NCI-H446 treated with DMSO at 0.1 percent for 48 hours (cell line): ENCODE data around the gene BARX2.

ENCODE experiments used
- DNase-seq: peaks from one replicate; lab custom pipeline; 2025; lab: John Stamatoyannopoulos, UW

Gene BARX2

GRCh38 chr11:129402206-129403171 lies 26.8 kb downstream of the BARX2 start:
- no peak for DNase-seq

DNA sequence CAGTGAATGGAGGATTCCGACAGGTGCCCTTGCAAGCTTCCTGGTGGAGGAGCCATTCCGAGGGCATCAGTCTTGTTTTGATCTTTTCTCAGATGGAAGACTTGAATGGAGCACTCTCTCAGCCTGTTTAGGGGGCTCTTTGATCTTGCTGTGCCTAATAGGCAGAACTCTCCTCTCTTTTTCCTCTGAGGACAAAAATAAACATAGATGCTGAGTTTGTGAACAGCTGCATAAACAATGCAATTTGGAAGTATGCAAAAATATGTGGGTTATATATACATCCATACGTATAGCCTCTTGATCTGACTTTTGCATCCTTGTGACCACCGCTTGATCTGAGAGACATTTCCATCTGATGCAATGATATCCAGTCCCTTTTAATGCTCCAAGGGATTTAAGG lies 29.1 kb downstream of the BARX2 start:
- no peak for DNase-seq

GRCh38 chr11:129408865-129409444 lies 33.3 kb downstream of the BARX2 start:
- DNase-seq, result no peak

DNA sequence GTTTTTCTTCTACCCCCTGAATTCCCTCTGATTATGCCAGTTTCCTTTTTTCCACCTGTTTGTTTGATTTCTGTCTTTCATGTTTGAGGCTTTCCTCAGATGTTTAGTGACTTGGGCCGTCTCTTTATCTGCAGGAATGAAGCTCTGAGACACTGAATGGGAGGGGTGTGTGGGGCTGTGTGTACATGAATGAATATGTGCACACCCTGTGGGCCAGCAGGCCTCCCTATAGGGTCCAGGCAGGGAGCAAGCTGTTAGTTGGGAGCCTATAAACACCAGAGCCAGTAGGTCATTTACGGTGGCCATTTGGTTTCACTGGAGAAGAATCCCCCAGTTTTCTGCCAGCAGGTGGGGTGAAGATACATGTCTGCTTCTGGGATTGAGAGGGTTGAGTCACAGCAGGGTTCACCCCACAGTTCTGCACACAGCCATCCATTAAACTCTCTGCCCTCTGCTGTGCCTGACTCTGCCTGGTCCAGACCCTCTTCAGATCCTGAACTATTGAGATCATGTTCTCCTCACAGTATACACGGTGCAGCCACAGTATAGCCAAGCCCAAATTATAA lies 34.8 kb downstream of the BARX2 start:
- no peak for DNase-seq

- DNase-seq, result no peak
Measured at GRCh38 chr11:129412494-129412893, 36.8 kb downstream of the BARX2 start.

- no peak for DNase-seq
Measured at GRCh38 chr11:129414144-129414872, 38.7 kb downstream of the BARX2 start.

- DNase-seq, result no peak
Measured at GRCh38 chr11:129416080-129416820, 40.6 kb downstream of the BARX2 start.

DNA sequence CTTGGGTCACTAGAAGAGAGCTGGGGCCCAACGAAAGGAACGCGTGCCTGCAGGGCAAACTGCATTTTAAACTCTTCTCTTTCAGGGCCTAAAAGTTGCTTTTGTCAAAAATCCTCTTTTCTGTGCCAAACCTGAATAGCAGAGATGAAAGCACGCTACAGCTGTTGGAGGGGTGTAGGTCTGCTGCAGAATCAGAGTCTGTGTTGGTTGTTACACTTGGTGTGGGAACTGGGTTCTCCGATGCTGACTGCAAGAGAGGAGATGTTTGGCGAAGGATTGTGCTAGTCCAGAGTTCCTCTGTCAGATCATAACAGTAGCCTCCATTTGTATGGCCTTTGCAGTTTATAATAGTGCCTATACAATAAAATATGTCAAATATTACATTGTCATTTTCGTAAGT lies 41.8 kb downstream of the BARX2 start:
- no peak for DNase-seq

GRCh38 chr11:129418039-129418438 lies 42.4 kb downstream of the BARX2 start:
- DNase-seq, result no peak

DNA sequence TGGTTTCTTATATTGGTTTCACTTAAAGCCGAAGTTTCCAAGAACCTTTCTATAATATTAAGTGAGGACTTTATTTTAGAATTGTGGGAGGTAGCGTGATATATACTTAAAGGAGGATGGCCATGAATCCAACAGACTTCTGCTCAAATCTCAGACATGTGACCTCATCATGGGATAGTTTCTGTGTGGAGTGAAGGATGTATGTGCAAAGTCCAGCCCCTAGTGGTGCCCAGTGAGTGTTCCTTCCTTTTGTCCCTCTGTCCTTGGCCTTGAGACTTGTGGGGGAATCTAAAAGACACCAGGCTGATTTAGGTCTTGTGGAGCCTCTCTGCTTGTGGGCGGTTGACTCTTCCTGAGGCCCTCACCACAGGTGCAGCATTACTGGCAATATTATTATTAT lies 43.7 kb downstream of the BARX2 start:
- no peak for DNase-seq

DNA sequence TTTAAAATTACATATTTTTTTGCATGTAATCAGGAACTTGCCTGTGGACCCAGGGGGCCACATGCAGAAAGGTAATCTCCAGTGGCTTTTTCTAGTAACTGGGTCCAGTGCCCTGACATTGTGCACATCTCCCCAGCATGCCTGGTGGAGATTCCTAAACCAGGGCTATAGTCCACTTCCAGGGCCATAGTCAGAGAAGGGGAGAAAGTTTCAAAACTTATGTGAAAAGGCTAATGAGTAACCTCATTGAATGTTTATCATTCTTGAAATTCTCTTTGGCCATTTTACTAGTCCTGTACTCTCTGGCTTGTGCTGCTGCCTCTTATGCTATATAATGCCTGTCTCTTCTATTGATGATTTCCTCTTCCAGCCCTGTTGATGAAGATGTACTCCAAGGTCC lies 47.8 kb downstream of the BARX2 start:
- DNase-seq, result no peak

DNA sequence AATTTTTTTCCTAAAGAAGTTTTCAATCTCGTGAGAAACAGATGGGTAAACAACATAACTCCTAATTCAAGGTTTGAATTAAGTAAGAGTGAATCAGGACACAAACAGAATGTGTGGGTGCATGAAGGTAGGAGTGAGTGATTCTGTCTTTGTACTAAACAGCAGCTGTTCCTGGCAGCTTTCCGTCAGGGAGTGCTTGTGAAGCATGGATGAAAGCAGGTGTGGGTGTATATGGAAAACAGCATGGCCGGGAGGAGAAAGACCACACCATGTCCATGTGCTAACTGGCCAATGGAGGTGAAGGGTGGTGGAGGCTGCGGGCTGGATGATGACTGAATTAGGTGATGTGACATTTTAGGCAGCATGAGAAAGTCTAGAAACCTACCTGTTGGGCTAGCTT lies 49.6 kb downstream of the BARX2 start:
- no peak for DNase-seq

- DNase-seq, result no peak
Measured at GRCh38 chr11:129426038-129426437, 50.4 kb downstream of the BARX2 start.

DNA sequence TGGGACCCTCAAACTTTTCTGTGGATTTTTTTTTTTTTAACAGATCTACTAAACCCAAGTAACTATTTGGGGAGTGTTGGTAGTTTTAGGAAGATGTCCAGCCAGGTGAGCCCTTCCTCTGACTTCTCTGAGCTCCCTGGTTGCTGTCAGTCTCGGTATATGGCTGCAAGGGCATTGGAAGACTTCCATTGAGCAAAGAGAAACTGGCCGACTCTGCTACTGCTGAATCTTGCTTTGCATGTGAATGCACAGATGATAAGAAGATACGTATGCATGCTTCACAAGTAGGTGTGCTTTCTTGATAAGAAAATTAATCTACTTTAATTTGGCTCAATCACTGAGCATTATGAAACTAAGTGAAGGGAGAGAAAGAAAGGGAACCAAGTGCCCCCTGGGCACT lies 51.1 kb downstream of the BARX2 start:
- no peak for DNase-seq

DNA sequence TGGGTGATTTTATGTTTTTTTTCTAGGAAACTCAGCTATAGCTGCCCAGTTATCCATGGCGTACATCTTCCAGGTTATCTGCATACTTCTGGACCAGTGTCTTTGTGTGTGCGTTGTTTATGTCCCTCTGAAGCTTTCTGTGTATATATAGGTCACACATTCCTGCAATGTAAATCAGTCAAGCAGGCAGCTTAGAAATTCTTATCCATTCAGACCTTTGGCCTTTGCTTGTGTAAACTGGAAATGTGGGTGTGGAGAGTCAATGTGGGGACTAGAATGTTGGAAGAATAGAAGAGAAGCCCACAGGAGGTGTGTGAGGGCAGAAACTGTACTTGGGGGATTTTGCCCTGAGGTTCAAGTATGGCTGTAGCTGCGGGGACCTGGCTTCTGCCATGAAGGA lies 51.7 kb downstream of the BARX2 start:
- DNase-seq, result no peak

DNA sequence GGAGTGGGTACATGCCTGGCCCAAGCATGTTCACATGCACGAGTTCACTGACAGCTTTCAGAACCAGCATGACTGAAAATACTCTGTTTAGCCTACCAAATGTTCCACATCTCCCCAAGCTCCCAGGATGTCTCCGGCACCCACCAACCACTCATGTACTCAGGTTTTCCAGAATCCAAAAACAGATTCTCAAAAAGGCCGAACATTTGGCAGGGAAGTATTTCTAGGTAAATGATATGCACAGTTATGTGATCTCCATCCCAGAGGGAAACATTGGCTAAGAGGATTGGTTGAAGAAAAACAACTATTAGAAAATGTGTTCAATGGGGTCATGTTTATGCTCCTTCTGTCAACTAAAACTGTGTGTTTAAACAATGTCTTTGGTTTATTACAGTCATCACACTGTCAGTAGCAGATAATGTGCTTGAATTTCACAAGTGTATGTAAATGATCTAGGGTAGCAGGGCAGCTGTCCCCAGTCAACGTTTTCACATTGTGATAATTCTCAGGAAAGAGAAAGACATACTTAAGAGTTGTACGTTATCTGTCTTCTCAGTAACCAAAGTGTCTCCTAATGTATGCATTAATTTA lies 52.3 kb downstream of the BARX2 start:
- no peak for DNase-seq

DNA sequence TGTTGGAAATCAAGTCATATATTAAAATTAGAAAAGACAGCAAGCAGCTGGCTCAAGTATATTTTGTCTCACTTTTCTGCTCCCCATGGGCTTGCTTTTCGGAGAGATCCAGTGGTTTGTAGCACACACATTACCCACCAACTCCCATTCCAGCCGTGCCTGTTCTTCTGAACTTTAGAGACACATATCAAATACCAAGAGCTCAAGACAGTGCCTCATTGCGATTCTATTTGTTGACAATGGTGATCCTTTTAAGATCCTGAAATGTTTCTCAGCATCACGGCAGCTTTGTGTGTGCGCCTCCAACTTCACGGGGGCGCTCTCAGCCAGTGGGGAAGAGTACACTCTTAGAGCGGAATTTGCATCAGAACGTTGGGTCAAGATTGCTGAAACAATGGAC lies 52.9 kb downstream of the BARX2 start:
- DNase-seq, result no peak

DNA sequence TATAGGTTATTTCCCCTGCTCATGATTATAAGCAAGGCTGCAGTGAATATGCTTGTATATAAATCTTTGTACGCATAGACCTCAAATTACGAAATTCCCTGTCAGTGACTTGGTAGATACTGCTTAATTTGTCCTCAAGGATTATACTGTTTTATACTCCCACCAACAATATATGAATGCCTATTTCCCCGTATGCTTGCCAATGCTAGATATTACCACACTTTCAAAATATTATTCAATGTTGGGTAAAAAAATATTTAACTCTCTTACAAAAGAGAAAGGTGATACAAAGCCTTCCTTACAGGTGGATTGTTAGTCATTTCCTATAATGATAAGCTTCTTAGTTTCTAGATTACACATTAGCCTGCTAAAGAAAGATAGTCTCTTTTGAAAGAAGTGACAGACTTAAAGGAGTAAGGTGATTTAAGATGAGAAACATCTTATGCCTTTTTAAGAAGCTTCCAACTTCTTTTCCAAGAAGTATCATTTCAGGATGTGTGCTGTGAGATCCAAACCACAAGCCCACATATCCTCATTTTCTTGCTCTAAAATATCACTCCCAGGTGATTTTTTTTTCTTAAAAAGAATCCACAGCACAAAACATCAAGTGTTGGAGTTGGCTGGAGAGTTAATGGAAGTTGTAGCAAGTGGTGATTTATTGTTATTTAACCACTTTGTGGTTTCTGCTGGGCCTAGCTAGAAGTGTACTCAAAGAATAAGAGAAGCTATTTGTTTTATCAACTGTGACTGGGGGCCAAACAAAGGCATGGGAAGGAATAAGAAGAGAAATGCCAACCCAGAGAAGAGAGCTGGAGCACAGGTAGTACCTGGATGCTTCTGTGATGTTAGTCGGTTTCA lies 59.2 kb downstream of the BARX2 start:
- no peak for DNase-seq

GRCh38 chr11:129435499-129436245 lies 60.0 kb downstream of the BARX2 start:
- no peak for DNase-seq

DNA sequence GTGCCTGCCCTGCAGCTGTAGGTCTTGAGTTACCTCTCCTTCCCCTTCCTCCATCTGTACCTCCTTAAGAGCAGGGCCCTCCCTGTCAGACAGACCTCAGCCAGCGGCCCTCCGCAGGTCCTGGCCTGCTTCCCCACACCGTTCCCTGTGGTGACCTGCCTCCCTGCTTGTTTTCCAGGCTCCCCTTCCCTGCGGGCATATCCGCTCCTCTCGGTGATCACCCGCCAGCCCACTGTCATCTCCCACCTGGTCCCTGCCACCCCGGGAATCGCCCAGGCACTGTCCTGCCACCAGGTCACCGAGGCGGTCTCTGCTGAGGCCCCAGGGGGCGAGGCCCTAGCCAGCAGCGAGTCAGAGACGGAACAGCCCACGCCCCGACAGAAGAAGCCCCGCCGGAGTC lies 60.9 kb downstream of the BARX2 start:
- DNase-seq, result no peak
